Neutrophil (primary cell): ENCODE data around the gene RPL36.

Experiments
- H3K27ac ChIP-seq: fragments of 200-600 bp; sonication (generic); 2 replicates; pipeline ENCODE4 v1.5.1; 2016; ENCODE audit warnings: mild to moderate bottlenecking, moderate library complexity
- H3K27me3 ChIP-seq: fragments of 200-600 bp; sonication (generic); 2 replicates; pipeline ENCODE4 v1.6.0; 2016; ENCODE audit warnings: mild to moderate bottlenecking
- H3K36me3 ChIP-seq: fragments of 200-600 bp; sonication (generic); 2 replicates; pipeline ENCODE4 v1.5.1; 2017
- H3K4me1 ChIP-seq, 2 experiments: fragments of 200-600 bp in 1 of 2; sonication (generic) in 1 of 2; 1 replicate in 1 of 2; 2 replicates in 1 of 2; pipeline versions ENCODE4 v1.5.1 to v1.6.1; 2013 to 2016; ENCODE audit warnings: low read depth in 1 of 2, low read length in 1 of 2, mild to moderate bottlenecking in 1 of 2, moderate library complexity in 1 of 2; ENCODE audit not compliant: control insufficient read depth in 1 of 2, insufficient read depth in 1 of 2
- H3K4me3 ChIP-seq, 2 experiments: fragments of 200-600 bp in 1 of 2; sonication (generic) in 1 of 2; 1 replicate in 1 of 2; 2 replicates in 1 of 2; pipeline ENCODE4 v1.5.1; 2013 to 2016; ENCODE audit warnings: low read depth in 1 of 2, low read length in 1 of 2, mild to moderate bottlenecking in 1 of 2, moderate library complexity in 1 of 2
- H3K9me3 ChIP-seq: fragments of 200-600 bp; sonication (generic); 2 replicates; pipeline ENCODE4 v1.5.1; 2016
- CTCF ChIP-seq: fragments of 200-600 bp; sonication (generic); IDR thresholded peaks from 2 replicates; pipeline ENCODE4 v1.5.1; 2016; ENCODE audit warnings: antibody characterized with exemption

RPL36 gene

GRCh38 chr19:5692723-5693194 lies 2.7 kb downstream of the RPL36 start:
- Histone ChIP-seq H3K4me1 (peaks cover 19 to 28% of the 10 kb centered on the region in 2 experiments), H3K27ac (no peak overlapping the region), H3K36me3 (peaks cover 58% of the 10 kb centered on the region), H3K9me3 (no peaks in the 10 kb centered on the region), H3K27me3 (no peaks in the 10 kb centered on the region), H3K4me3 (no peak overlapping the region)
- TF ChIP-seq CTCF, result no peak

- no peak overlapping the region for H3K4me3 ChIP-seq
- H3K27ac ChIP-seq, result no peak overlapping the region
- H3K36me3 ChIP-seq, result peaks cover 66% of the 10 kb centered on the region
Observed at GRCh38 chr19:5693195-5694166, 3.4 kb downstream of the RPL36 start.

GRCh38 chr19:5694167-5694955 lies 4.3 kb downstream of the RPL36 start:
- Histone ChIP-seq H3K4me3 (no peak overlapping the region), H3K9me3 (no peaks in the 10 kb centered on the region), H3K27me3 (no peaks in the 10 kb centered on the region), H3K27ac (no peak overlapping the region), H3K4me1 (peaks cover 19 to 26% of the 10 kb centered on the region in 2 experiments), H3K36me3 (peaks cover 73% of the 10 kb centered on the region)
- no peak for TF ChIP-seq CTCF

More at GRCh38 chr19:5693195-5694166, 3.4 kb downstream of the RPL36 start:
- TF ChIP-seq CTCF, result no peak
- no peaks in the 10 kb centered on the region for H3K27me3 ChIP-seq
- H3K4me1 ChIP-seq, result peaks cover 19 to 26% of the 10 kb centered on the region in 2 experiments
- H3K9me3 ChIP-seq, result no peaks in the 10 kb centered on the region

GRCh38 chr19:5694956-5695648 lies 5.0 kb downstream of the RPL36 start:
- no peaks in the 10 kb centered on the region for H3K9me3 ChIP-seq
- H3K4me1 ChIP-seq, result peaks cover 15 to 21% of the 10 kb centered on the region in 2 experiments
- TF ChIP-seq CTCF, result no peak
- no peak overlapping the region for H3K4me3 ChIP-seq
- H3K27ac ChIP-seq, result no peak overlapping the region
- H3K36me3 ChIP-seq, result peaks cover 79% of the 10 kb centered on the region
- H3K27me3 ChIP-seq, result no peaks in the 10 kb centered on the region

- H3K4me1 ChIP-seq, result peaks cover 11 to 14% of the 10 kb centered on the region in 2 experiments
- peaks cover 86% of the 10 kb centered on the region for H3K36me3 ChIP-seq
- H3K4me3 ChIP-seq, result no peak overlapping the region
- H3K27ac ChIP-seq, result no peak overlapping the region
- no peak for TF ChIP-seq CTCF
- H3K9me3 ChIP-seq, result no peaks in the 10 kb centered on the region
- H3K27me3 ChIP-seq, result no peaks in the 10 kb centered on the region
Observed at GRCh38 chr19:5695649-5696195, 5.6 kb downstream of the RPL36 start.
